HCT116 (cell line): Measurements from ENCODE around the gene ELF2.

ENCODE experiments used
- EZH2 ChIP-seq: fragments of 200-600 bp; sonication (generic); IDR thresholded peaks from 2 replicates; pipeline ENCODE4 v1.6.1; 2017; ENCODE audit warnings: antibody characterized with exemption, mixed run types
- EZH2phosphoT487 ChIP-seq: fragments of 200-600 bp; IDR thresholded peaks from 2 replicates; pipeline ENCODE4 v1.6.1; 2018; ENCODE audit warnings: antibody characterized with exemption, borderline replicate concordance
- YY1 ChIP-seq: IDR thresholded peaks from 2 replicates; pipeline ENCODE4 v1.6.1; 2011; ENCODE audit warnings: low read length, low read depth, moderate library complexity, mild to moderate bottlenecking; ENCODE audit not compliant: insufficient replicate concordance; ENCODE audit errors: extremely low read depth
- TF ChIP-seq, protein P1 (sequence below), 3 experiments: fragments of 200-600 bp in 1 of 3; sonication (generic) in 1 of 3; IDR thresholded peaks in 2 of 3; conservative IDR thresholded peaks in 1 of 3; 2 replicates each; pipeline ENCODE4 v1.5.1; 2012 to 2017; ENCODE audit warnings: low read depth in 2 of 3, low read length in 2 of 3, antibody characterized with exemption in 1 of 3, borderline replicate concordance in 1 of 3, control low read depth in 1 of 3, mild to moderate bottlenecking in 1 of 3, mixed read lengths in 1 of 3, mixed run types in 1 of 3, moderate library complexity in 1 of 3; ENCODE audit not compliant: insufficient read depth in 1 of 3

DNA sequence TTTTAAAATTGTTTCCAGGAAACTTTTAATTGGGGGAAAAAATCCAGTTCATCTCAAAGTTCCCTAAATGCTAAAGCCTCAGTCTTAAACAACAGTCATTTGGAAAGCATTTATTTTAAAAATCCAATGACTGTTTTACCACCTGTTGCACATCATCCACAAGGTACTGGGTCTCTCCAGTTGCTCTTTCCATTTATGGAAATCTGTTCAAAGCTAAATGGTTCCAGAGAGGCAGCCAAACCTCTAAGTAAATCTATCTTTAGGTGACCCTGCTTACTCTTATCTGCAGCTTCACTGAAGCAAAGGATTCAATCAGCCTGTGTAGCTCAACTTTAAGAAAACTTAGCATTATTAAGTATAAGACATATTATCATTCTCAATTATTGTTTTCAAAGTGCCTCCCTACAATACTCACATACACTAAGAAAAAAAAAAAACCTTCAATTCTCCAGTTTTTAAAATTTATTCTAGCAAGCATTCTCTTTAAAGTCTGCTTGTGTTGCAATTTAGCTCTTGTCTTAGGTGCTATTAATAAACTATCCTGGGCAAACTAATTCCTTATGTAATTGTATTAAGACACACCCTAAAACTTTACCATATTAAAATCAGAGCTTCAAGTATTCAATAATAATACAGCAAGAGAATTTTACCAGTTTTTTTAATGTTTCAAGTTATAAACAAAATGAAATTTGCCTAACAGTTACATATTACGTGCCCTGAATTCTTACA, 100.8 kb downstream of the ELF2 start:
- no peak for TF ChIP-seq EZH2
- TF ChIP-seq, protein P1, sequence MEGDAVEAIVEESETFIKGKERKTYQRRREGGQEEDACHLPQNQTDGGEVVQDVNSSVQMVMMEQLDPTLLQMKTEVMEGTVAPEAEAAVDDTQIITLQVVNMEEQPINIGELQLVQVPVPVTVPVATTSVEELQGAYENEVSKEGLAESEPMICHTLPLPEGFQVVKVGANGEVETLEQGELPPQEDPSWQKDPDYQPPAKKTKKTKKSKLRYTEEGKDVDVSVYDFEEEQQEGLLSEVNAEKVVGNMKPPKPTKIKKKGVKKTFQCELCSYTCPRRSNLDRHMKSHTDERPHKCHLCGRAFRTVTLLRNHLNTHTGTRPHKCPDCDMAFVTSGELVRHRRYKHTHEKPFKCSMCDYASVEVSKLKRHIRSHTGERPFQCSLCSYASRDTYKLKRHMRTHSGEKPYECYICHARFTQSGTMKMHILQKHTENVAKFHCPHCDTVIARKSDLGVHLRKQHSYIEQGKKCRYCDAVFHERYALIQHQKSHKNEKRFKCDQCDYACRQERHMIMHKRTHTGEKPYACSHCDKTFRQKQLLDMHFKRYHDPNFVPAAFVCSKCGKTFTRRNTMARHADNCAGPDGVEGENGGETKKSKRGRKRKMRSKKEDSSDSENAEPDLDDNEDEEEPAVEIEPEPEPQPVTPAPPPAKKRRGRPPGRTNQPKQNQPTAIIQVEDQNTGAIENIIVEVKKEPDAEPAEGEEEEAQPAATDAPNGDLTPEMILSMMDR (IDR thresholded peaks at IDR 0.05 in 2 of 3, conservative IDR thresholded peaks at IDR 0.05 in 1 of 3; ENCODE audit: borderline replicate concordance in 1 of 3, insufficient read depth in 1 of 3, low read depth in 2 of 3, low read length in 2 of 3): no peak
- no peak for TF ChIP-seq YY1
- no peak for TF ChIP-seq EZH2phosphoT487
